A549 treated with AZD9567 at 1 μM for 4 hours (cell line): ENCODE data around the gene SKIC2. TPM values are rescaled to one million over a fixed set of nuclear protein-coding genes. Genes with fewer than 3 reads are reported as not detected.

Experiments
- total RNA-seq: library from RNA; stranded (reverse); fragments of 200-300 nt; extraction: Qiagen RNA extraction; gene quantifications from 5 replicates; pipeline ENCODE4 v1.2.3, GENCODE V29; 2022; ENCODE audit not compliant: insufficient read depth

Gene SKIC2
- total RNA-seq, result 25.9 to 29.7 TPM (median 26.7 TPM) in 5 replicates

DNA sequence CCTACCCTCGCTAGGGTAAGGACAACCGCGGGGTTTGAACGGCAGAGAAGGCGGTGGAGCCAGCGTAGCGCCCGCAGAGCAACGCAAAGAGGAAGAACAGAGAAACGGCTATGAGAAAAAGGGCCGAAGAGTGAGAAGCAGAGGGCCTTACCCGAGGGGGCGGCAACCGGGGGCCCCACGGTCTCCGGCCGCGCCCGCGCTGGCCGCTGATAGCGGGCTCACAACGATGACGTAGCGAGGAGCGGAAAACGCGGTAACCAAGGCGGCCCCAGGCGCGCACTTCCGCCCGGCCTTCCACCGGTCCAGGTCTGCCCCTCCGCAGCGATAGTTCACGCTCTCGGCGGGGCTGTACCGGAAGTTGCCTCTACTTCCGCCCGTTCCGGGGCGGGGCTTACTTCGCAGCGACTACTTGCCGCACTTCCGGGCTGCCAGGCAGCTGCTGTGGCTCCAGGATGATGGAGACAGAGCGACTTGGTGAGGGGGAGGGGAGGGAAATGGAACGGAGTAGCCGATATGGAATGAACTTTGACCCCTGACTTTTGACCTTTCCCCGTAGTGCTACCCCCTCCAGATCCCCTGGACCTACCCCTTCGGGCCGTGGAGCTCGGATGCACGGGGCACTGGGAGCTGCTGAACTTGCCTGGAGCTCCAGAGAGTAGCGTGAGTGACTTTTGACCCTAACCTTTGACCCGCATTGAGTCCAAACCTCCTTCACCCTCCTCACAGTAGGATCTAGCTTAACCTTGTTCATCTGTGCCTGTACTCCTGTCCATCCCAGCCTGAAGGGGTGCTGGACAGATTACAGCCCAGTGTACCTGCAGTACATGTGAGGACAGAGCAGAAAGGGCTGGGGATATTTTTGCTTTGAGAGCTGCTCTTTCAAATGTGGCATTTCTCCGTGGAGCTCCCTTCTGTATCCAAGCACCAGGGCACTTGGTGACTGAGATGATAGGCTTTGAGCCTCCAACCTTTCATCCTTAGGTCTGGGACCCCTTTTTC is at the start of gene SKIC2, which contains the start of gene NELFE:
TSS of gene SKIC2 (plus strand) at position 435 of the 999 bp plus-strand sequence. CDS start at position 453, 18 bp downstream.
TSS of gene NELFE (minus strand) at position 231 of the 999 bp plus-strand sequence. CDS start 525 bp downstream, outside the sequence.

DNA sequence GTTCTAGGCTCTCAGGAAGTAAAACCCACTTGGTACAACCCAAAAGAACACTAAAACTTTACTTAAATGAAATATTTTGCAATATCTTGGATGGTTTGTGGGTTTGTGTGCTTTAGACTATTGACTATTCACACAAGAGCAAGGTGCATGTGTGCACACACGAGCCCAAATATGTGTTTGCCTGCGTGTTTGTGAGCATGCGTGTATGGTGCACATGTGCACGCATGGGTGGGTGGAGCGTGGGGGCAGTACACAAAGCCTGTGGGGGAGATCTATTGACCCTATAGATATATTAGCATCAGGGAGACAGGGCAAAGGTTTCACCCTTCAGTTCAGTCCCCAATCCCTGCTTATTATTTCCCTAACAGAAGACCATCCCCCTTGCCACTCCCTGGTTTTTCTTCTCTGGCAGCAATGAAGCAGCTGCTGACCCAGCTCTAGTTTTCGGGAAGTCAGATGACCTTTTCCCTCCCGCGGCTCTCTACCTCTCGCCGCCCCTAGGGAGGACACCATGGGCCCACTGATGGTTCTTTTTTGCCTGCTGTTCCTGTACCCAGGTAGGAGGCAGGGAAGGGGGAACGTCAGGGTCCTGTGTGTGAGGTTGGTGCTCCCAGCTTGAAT is 31.6 kb upstream of the SKIC2 start, which contains the start of gene C2:
TSS of gene C2 (plus strand) at position 476 of the 621 bp plus-strand sequence. CDS start at position 512, 36 bp downstream.

DNA sequence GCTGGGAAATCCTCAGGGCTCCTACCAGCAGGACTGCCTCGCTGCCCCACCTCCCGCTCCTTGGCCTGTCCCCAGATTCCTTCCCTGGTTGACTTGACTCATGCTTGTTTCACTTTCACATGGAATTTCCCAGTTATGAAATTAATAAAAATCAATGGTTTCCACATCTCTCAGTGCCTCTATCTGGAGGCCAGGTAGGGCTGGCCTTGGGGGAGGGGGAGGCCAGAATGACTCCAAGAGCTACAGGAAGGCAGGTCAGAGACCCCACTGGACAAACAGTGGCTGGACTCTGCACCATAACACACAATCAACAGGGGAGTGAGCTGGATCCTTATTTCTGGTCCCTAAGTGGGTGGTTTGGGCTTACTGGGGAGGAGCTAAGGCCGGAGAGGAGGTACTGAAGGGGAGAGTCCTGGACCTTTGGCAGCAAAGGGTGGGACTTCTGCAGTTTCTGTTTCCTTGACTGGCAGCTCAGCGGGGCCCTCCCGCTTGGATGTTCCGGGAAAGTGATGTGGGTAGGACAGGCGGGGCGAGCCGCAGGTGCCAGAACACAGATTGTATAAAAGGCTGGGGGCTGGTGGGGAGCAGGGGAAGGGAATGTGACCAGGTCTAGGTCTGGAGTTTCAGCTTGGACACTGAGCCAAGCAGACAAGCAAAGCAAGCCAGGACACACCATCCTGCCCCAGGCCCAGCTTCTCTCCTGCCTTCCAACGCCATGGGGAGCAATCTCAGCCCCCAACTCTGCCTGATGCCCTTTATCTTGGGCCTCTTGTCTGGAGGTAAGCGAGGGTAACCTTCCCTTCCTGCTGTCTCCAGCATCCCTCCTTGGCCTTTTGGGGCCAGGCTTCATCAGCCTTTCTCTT is 13.2 kb upstream of the SKIC2 start, which contains the start of gene CFB:
TSS of gene CFB (plus strand) at position 589 of the 863 bp plus-strand sequence. CDS start at position 716, 127 bp downstream.

DNA sequence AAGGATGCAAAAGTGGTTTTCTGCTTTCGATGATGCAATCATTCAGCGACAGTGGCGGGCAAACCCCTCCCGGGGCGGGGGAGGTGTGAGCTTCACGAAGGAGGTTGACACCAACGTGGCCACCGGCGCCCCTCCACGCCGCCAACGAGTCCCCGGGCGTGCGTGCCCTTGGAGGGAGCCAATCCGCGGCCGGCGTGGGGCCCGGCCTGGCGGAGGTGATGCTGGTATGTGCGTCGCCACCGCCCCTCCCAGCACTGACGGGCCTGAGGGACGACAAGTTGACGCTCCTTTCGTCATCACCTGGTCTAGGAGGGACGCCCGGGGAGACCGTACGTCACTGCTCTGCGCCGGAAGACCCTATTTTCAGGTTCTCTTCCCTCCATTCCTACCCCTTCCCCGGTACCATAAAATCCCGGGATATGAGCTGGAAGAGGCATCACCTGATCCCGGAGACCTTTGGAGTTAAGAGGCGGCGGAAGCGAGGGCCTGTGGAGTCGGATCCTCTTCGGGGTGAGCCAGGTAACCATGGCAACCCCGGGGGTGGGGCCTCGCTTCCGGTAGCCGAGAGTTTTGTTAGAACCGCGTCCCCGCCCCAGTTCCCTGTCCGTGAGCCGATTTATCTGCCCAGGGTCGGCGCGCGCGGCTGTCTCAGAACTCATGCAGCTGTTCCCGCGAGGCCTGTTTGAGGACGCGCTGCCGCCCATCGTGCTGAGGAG is 13.2 kb downstream of the SKIC2 start, which contains the start of gene DXO:
TSS of gene DXO (minus strand) at position 146 of the 716 bp plus-strand sequence. CDS start 463 bp downstream, outside the sequence.

DNA sequence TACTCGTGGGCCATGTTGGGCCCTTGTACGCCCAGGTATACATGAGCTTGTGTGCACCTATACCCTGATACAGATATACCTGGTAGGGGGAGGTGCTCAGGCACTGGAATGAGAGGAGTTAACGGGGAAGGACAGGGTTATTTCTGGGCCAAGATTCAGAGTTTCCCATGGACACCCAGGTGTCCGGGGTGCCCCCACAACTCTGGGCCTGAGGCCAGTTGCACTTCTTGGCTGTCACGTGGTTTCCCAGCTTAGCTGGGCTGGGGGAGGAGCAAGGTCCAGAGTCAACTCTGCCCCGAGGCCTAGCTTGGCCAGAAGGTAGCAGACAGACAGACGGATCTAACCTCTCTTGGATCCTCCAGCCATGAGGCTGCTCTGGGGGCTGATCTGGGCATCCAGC is 22.8 kb downstream of the SKIC2 start, which contains the start of gene C4A:
TSS of gene C4A (plus strand) at position 314 of the 400 bp plus-strand sequence. CDS start at position 365, 51 bp downstream.

DNA sequence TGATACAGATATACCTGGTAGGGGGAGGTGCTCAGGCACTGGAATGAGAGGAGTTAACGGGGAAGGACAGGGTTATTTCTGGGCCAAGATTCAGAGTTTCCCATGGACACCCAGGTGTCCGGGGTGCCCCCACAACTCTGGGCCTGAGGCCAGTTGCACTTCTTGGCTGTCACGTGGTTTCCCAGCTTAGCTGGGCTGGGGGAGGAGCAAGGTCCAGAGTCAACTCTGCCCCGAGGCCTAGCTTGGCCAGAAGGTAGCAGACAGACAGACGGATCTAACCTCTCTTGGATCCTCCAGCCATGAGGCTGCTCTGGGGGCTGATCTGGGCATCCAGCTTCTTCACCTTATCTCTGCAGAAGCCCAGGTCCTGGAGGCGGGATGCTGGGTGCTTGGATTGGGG is 55.6 kb downstream of the SKIC2 start, which contains the start of gene C4B:
TSS of gene C4B (plus strand) at position 249 of the 400 bp plus-strand sequence. CDS start at position 300, 51 bp downstream.

Other genes starting within 250 kb of the SKIC2 start
- not detected in 5 replicates for gene LY6G6D, start 243.8 kb upstream of the SKIC2 start, total RNA-seq
- gene LY6G6C, start 237.4 kb upstream of the SKIC2 start, total RNA-seq, result 0.09 to 0.12 TPM (median 0.10 TPM) in 3 of 5 replicates, not detected in the others
- 0.07 TPM in 1 of 5 replicates, not detected in the others for gene MPIG6B, start 235.8 kb upstream of the SKIC2 start, total RNA-seq
- gene DDAH2, start 229.9 kb upstream of the SKIC2 start, total RNA-seq, result 18.1 to 32.1 TPM (median 29.3 TPM) in 5 replicates
- gene CLIC1, start 222.6 kb upstream of the SKIC2 start, total RNA-seq, result 451 to 493 TPM (median 458 TPM) in 5 replicates
- gene MSH5, start 219.2 kb upstream of the SKIC2 start, total RNA-seq, result 5.2 to 15.2 TPM (median 14.0 TPM) in 5 replicates
- gene SAPCD1, start 196.5 kb upstream of the SKIC2 start, total RNA-seq, result 3.0 to 4.6 TPM (median 3.9 TPM) in 4 of 5 replicates, not detected in the other
- 1.6 to 4.5 TPM (median 1.8 TPM) in 5 replicates for gene VWA7, start 181.8 kb upstream of the SKIC2 start, total RNA-seq
- 46.5 to 58.0 TPM (median 53.6 TPM) in 5 replicates for gene VARS1, start 163.4 kb upstream of the SKIC2 start, total RNA-seq
- 42.7 to 60.2 TPM (median 57.9 TPM) in 5 replicates for gene LSM2, start 152.2 kb upstream of the SKIC2 start, total RNA-seq
- gene HSPA1L, start 143.9 kb upstream of the SKIC2 start, total RNA-seq, result 0.97 to 1.8 TPM (median 1.1 TPM) in 5 replicates
- 189 to 295 TPM (median 214 TPM) in 5 replicates for gene HSPA1A, start 143.6 kb upstream of the SKIC2 start, total RNA-seq
- gene HSPA1B, start 131.4 kb upstream of the SKIC2 start, total RNA-seq, result 154 to 227 TPM (median 167 TPM) in 5 replicates
- 27.6 to 34.9 TPM (median 30.4 TPM) in 5 replicates for gene NEU1, start 96.4 kb upstream of the SKIC2 start, total RNA-seq
- 0.05 TPM in 1 of 5 replicates, not detected in the others for gene SLC44A4, start 80.2 kb upstream of the SKIC2 start, total RNA-seq
- 25.4 to 29.9 TPM (median 28.1 TPM) in 5 replicates for gene EHMT2, start 61.5 kb upstream of the SKIC2 start, total RNA-seq
- 2.9 to 3.6 TPM (median 3.3 TPM) in 5 replicates for gene ZBTB12, start 57.1 kb upstream of the SKIC2 start, total RNA-seq
- gene C2, start 31.5 kb upstream of the SKIC2 start, total RNA-seq, result 0.16 to 0.44 TPM (median 0.20 TPM) in 4 of 5 replicates, not detected in the other
- 1.3 to 2.6 TPM (median 2.4 TPM) in 5 replicates for gene CFB, start 13.1 kb upstream of the SKIC2 start, total RNA-seq
- gene NELFE, start 204 bp upstream of the SKIC2 start, total RNA-seq, result 75.8 to 81.6 TPM (median 76.7 TPM) in 5 replicates
- 11.5 to 12.7 TPM (median 11.8 TPM) in 5 replicates for gene DXO, start 13.0 kb downstream of the SKIC2 start, total RNA-seq
- 1.0 to 2.2 TPM (median 1.3 TPM) in 4 of 5 replicates, not detected in the other for gene C4A, start 22.9 kb downstream of the SKIC2 start, total RNA-seq
- gene C4B, start 55.6 kb downstream of the SKIC2 start, total RNA-seq, result 0.79 to 0.99 TPM (median 0.85 TPM) in 4 of 5 replicates, not detected in the other
- 0.05 TPM in 1 of 5 replicates, not detected in the others for gene CYP21A2, start 79.2 kb downstream of the SKIC2 start, total RNA-seq
- gene TNXB, start 150.2 kb downstream of the SKIC2 start, total RNA-seq, result 0.56 to 0.68 TPM (median 0.61 TPM) in 4 of 5 replicates, not detected in the other
- gene ATF6B, start 169.1 kb downstream of the SKIC2 start, total RNA-seq, result 27.7 to 34.3 TPM (median 33.5 TPM) in 5 replicates
- 6.6 to 10.5 TPM (median 7.4 TPM) in 5 replicates for gene FKBPL, start 171.1 kb downstream of the SKIC2 start, total RNA-seq
- gene PRRT1, start 192.8 kb downstream of the SKIC2 start, total RNA-seq, result 0.44 to 0.70 TPM (median 0.59 TPM) in 4 of 5 replicates, not detected in the other
- 6.9 to 8.6 TPM (median 7.5 TPM) in 5 replicates for gene PPT2, start 195.0 kb downstream of the SKIC2 start, total RNA-seq
- 1.8 to 3.0 TPM (median 2.1 TPM) in 4 of 5 replicates, not detected in the other for gene EGFL8, start 205.4 kb downstream of the SKIC2 start, total RNA-seq
- gene AGPAT1, start 216.9 kb downstream of the SKIC2 start, total RNA-seq, result 30.2 to 39.5 TPM (median 37.4 TPM) in 5 replicates
- 31.8 to 46.9 TPM (median 46.1 TPM) in 5 replicates for gene RNF5, start 219.2 kb downstream of the SKIC2 start, total RNA-seq
- 1.3 to 1.8 TPM (median 1.7 TPM) in 4 of 5 replicates, not detected in the other for gene AGER, start 225.1 kb downstream of the SKIC2 start, total RNA-seq
- gene PBX2, start 231.0 kb downstream of the SKIC2 start, total RNA-seq, result 11.3 to 14.9 TPM (median 14.0 TPM) in 5 replicates
- gene GPSM3, start 233.5 kb downstream of the SKIC2 start, total RNA-seq, result 0.23 to 0.40 TPM (median 0.31 TPM) in 4 of 5 replicates, not detected in the other